IMR-90 (cell line): Measurements from ENCODE around the gene CASK. TPM values are rescaled to one million over a fixed set of nuclear protein-coding genes. Genes with fewer than 3 reads are reported as not detected.

ENCODE experiments used
- ATAC-seq: fragments of 200-7000 bp; cut with Tn5 transposase; 2 replicates; pipeline ENCODE4 v1.9.1; 2020; ENCODE audit warnings: low read depth, mild to moderate bottlenecking, moderate library complexity
- BruUV-seq: library from RNA; stranded (reverse); fragments of 400-500 nt; replicated peaks from 2 replicates; lab custom pipeline; 2021; lab: Mats Ljungman, UMichigan
- CTCF ChIA-PET: fragments of 300-600 bp; formaldehyde crosslinking; extraction: SDS; loops from one replicate; lab custom pipeline; 2021; ENCODE audit warnings: antibody characterized with exemption; lab: Yijun Ruan, JAX
- POLR2A ChIA-PET: fragments of 300-600 bp; sonication (Branson Sonifier 250); formaldehyde crosslinking; loops from one replicate; lab custom pipeline; 2022; ENCODE audit warnings: antibody characterized with exemption; ENCODE audit not compliant: unreplicated experiment; lab: Charles Lee
- DNase-seq: peaks from one replicate; pipeline ENCODE4 v3.0.0; 2013
- H2AFZ ChIP-seq: replicated peaks from 2 replicates; pipeline ENCODE3; 2013; ENCODE audit warnings: low read length, mild to moderate bottlenecking; ENCODE audit not compliant: poor library complexity
- H2AK5ac ChIP-seq: 2 replicates; pipeline ENCODE4 v1.6.1; 2013; ENCODE audit warnings: low read depth, low read length, inconsistent platforms
- H2AK9ac ChIP-seq: replicated peaks from 2 replicates; pipeline ENCODE3; 2013; ENCODE audit warnings: mild to moderate bottlenecking, low read depth, low read length, moderate library complexity; ENCODE audit not compliant: poor library complexity
- H2BK120ac ChIP-seq: 2 replicates; pipeline ENCODE4 v1.6.1; 2013; ENCODE audit warnings: low read depth, low read length, inconsistent platforms
- H2BK15ac ChIP-seq: 3 replicates; pipeline ENCODE4 v1.6.1; 2013; ENCODE audit warnings: low read depth, low read length, inconsistent platforms
- H2BK20ac ChIP-seq: 2 replicates; pipeline ENCODE4 v1.6.1; 2013; ENCODE audit warnings: low read depth, mild to moderate bottlenecking, inconsistent platforms, low read length, moderate library complexity
- H2BK5ac ChIP-seq: 2 replicates; pipeline ENCODE4 v1.6.1; 2013; ENCODE audit warnings: mild to moderate bottlenecking, low read depth, low read length, inconsistent platforms; ENCODE audit not compliant: poor library complexity, severe bottlenecking
- H3K14ac ChIP-seq: replicated peaks from 2 replicates; pipeline ENCODE4 v1.6.1; 2013; ENCODE audit warnings: low read depth, low read length, inconsistent platforms
- H3K18ac ChIP-seq: 2 replicates; pipeline ENCODE4 v1.6.1; 2013; ENCODE audit warnings: low read depth, low read length, control low read depth
- H3K23ac ChIP-seq: 2 replicates; pipeline ENCODE4 v1.6.1; 2013; ENCODE audit warnings: low read depth, low read length, inconsistent platforms
- H3K27ac ChIP-seq: 2 replicates; pipeline ENCODE4 v1.5.1; 2013; ENCODE audit warnings: mild to moderate bottlenecking, control low read depth, low read length; ENCODE audit not compliant: insufficient read depth
- H3K27me3 ChIP-seq: 2 replicates; pipeline ENCODE4 v1.6.1; 2013; ENCODE audit warnings: low read length; ENCODE audit not compliant: control insufficient read depth, insufficient read depth
- H3K36me3 ChIP-seq: 2 replicates; pipeline ENCODE4 v1.6.1; 2013; ENCODE audit warnings: low read length, mixed read lengths; ENCODE audit not compliant: control insufficient read depth, insufficient read depth
- H3K4ac ChIP-seq: 2 replicates; pipeline ENCODE4 v1.6.1; 2013; ENCODE audit warnings: low read depth, low read length, inconsistent platforms
- H3K4me1 ChIP-seq: 2 replicates; pipeline ENCODE4 v1.6.1; 2013; ENCODE audit warnings: low read length, mixed read lengths; ENCODE audit not compliant: control insufficient read depth, insufficient read depth
- H3K4me2 ChIP-seq: 2 replicates; pipeline ENCODE4 v1.6.1; 2013; ENCODE audit warnings: low read depth, mild to moderate bottlenecking, control low read depth, low read length, moderate library complexity
- H3K4me3 ChIP-seq: 2 replicates; pipeline ENCODE4 v1.5.1; 2013; ENCODE audit warnings: low read depth, mild to moderate bottlenecking, control low read depth, low read length, moderate library complexity; ENCODE audit not compliant: insufficient read depth
- H3K56ac ChIP-seq: 2 replicates; pipeline ENCODE4 v1.6.1; 2013; ENCODE audit warnings: low read length, inconsistent platforms; ENCODE audit not compliant: insufficient read depth; ENCODE audit errors: extremely low read depth
- H3K79me1 ChIP-seq, 2 experiments: 2 replicates each; pipeline ENCODE4 v1.6.1; 2013; ENCODE audit warnings: low read length in 2 of 2, inconsistent platforms in 1 of 2, low read depth in 1 of 2
- H3K9ac ChIP-seq: 2 replicates; pipeline ENCODE4 v1.6.1; 2013; ENCODE audit warnings: low read depth, low read length, control low read depth
- H3K9me1 ChIP-seq: 2 replicates; pipeline ENCODE4 v1.6.1; 2013; ENCODE audit warnings: low read length, inconsistent platforms; ENCODE audit not compliant: insufficient read depth
- H3K9me3 ChIP-seq: 2 replicates; pipeline ENCODE4 v1.6.1; 2013; ENCODE audit warnings: low read length; ENCODE audit not compliant: control insufficient read depth, insufficient read depth
- H4K20me1 ChIP-seq: 2 replicates; pipeline ENCODE4 v1.6.1; 2013; ENCODE audit warnings: low read length, inconsistent platforms; ENCODE audit not compliant: insufficient read depth
- H4K5ac ChIP-seq: 2 replicates; pipeline ENCODE4 v1.6.1; 2013; ENCODE audit warnings: mild to moderate bottlenecking, low read depth, low read length, control low read depth
- H4K8ac ChIP-seq, 2 experiments: 2 replicates each; pipeline ENCODE4 v1.6.1; 2013; ENCODE audit warnings: low read depth in 2 of 2, low read length in 2 of 2, control low read depth in 1 of 2, inconsistent platforms in 1 of 2
- H4K91ac ChIP-seq: 2 replicates; pipeline ENCODE4 v1.6.1; 2013; ENCODE audit warnings: low read depth, low read length, inconsistent platforms; ENCODE audit not compliant: insufficient read depth
- BHLHE40 ChIP-seq: fragments of 150-350 bp; IDR thresholded peaks from 2 replicates; pipeline ENCODE4 v1.6.1; 2016; ENCODE audit warnings: mild to moderate bottlenecking, low read depth, low read length
- CEBPB ChIP-seq: IDR thresholded peaks from 2 replicates; pipeline ENCODE4 v1.6.1; 2012; ENCODE audit warnings: low read depth, low read length, improper control_type of control experiment
- CTCF ChIP-seq: conservative IDR thresholded peaks from 2 replicates; pipeline ENCODE4 v1.5.1; 2012; ENCODE audit warnings: mild to moderate bottlenecking, low read depth, low read length, improper control_type of control experiment
- ELK1 ChIP-seq: fragments of 150-350 bp; IDR thresholded peaks from 2 replicates; pipeline ENCODE4 v1.6.1; 2016; ENCODE audit warnings: low read depth, mild to moderate bottlenecking, low read length, moderate library complexity, borderline replicate concordance
- FOS ChIP-seq: fragments of 150-350 bp; IDR thresholded peaks from 2 replicates; pipeline ENCODE4 v1.6.1; 2016; ENCODE audit warnings: low read depth, low read length
- MAZ ChIP-seq: IDR thresholded peaks from 2 replicates; pipeline ENCODE4 v1.6.1; 2012; ENCODE audit warnings: low read depth, mild to moderate bottlenecking, low read length, improper control_type of control experiment, moderate library complexity, borderline replicate concordance
- MXI1 ChIP-seq: IDR thresholded peaks from 2 replicates; pipeline ENCODE4 v1.6.1; 2012; ENCODE audit warnings: low read depth, mild to moderate bottlenecking, low read length, moderate library complexity, borderline replicate concordance
- NFE2L2 ChIP-seq: fragments of 150-350 bp; IDR thresholded peaks from 2 replicates; pipeline ENCODE4 v1.6.1; 2016; ENCODE audit warnings: low read depth, mild to moderate bottlenecking, low read length
- POLR2A ChIP-seq: IDR thresholded peaks from 2 replicates; pipeline ENCODE4 v1.6.1; 2012; ENCODE audit warnings: mild to moderate bottlenecking, low read depth, low read length
- RAD21 ChIP-seq: IDR thresholded peaks from 2 replicates; pipeline ENCODE4 v1.6.1; 2012; ENCODE audit warnings: low read length, improper control_type of control experiment
- RCOR1 ChIP-seq: IDR thresholded peaks from 2 replicates; pipeline ENCODE4 v1.6.1; 2012; ENCODE audit warnings: mild to moderate bottlenecking, low read length, improper control_type of control experiment; ENCODE audit not compliant: insufficient replicate concordance
- RFX5 ChIP-seq: IDR thresholded peaks from 2 replicates; pipeline ENCODE4 v1.8.0; 2012; ENCODE audit warnings: low read depth, mild to moderate bottlenecking, low read length, moderate library complexity
- SMC3 ChIP-seq: fragments of 150-350 bp; IDR thresholded peaks from 2 replicates; pipeline ENCODE4 v1.6.1; 2016; ENCODE audit warnings: low read depth, mild to moderate bottlenecking, antibody characterized with exemption, low read length, moderate library complexity
- USF2 ChIP-seq: fragments of 150-350 bp; IDR thresholded peaks from 2 replicates; pipeline ENCODE4 v1.6.1; 2017; ENCODE audit warnings: mild to moderate bottlenecking, antibody characterized with exemption, low read length, low read depth
- WGBS, 2 experiments: methylation state at CpG; one replicate each; pipeline versions ENCODE4 v1.1.5 to v1.1.7; 2013; ENCODE audit warnings: missing lambda C conversion rate in 2 of 2; ENCODE audit not compliant: insufficient read length in 1 of 2; ENCODE audit errors: extremely low coverage in 2 of 2; 5-methylcytosine and 5-hydroxymethylcytosine counted together
- dilution Hi-C: fragments of 300-500 bp; cut with HindIII; formaldehyde crosslinking; loops from one replicate; pipeline ENCODE4 v1.14.3; 2018; ENCODE audit warnings: low sequenced_read_pairs; ENCODE audit not compliant: unreplicated experiment
- in situ Hi-C: fragments of 300-500 bp; cut with MboI; formaldehyde crosslinking; loops from 3 replicates; pipeline ENCODE4 v1.14.3; 2019; ENCODE audit warnings: low sequenced_read_pairs, inconsistent platforms, mixed read lengths
- intact Hi-C: fragments of 100-400 bp; cut with micrococcal nuclease; formaldehyde crosslinking; loops from 2 replicates; pipeline ENCODE4 v1.10.0; 2022
- polyA plus RNA-seq, 3 experiments: library from polyadenylated mRNA; depleted of rRNA; stranded (reverse); fragments of >200 nt; gene quantifications; 2 replicates each; pipeline ENCODE4 v1.2.3, GENCODE V29; 2012; ENCODE audit warnings: low replicate concordance in 1 of 3
- total RNA-seq: library from RNA; depleted of rRNA; stranded (reverse); fragments of >200 nt; gene quantifications from 2 replicates; pipeline ENCODE4 v1.2.3, GENCODE V29; 2012

Gene CASK
- total and polyA plus RNA-seq, 2 of the 4 experiments (the other 2 are of a cell fraction): 9.4 to 17.7 TPM

- no peak for DNase-seq
- H3K9me3 ChIP-seq: no peaks in the 10 kb centered on the region
- H2AFZ ChIP-seq: no peak overlapping the region
- dilution Hi-C loops: no loop called here
- no peaks in the 10 kb centered on the region for H3K79me1 ChIP-seq
- ATAC-seq: no peak
- ChIA-PET POLR2A (no interaction called here), CTCF (interaction anchor here (0.6 kb wide), 1 partner anchor 1182 kb away, joined by 3 read pairs; no protein-coding TSS in a partner anchor)
- WGBS, 2 experiments: no CpG with 5 or more reads among the region's 2 CpGs
- no peak overlapping the region for H3K23ac ChIP-seq
- no peaks in the 10 kb centered on the region for H3K4me1 ChIP-seq
- no peak overlapping the region for H4K5ac ChIP-seq
- H2BK120ac ChIP-seq: no peak overlapping the region
- H3K14ac ChIP-seq: no peak overlapping the region
- no peak overlapping the region for H3K27ac ChIP-seq
- H2BK20ac ChIP-seq: no peak overlapping the region
- no peaks in the 10 kb centered on the region for H4K20me1 ChIP-seq
- intact Hi-C loops: no loop called here
- H3K9ac ChIP-seq: no peak overlapping the region
- H4K91ac ChIP-seq: no peak overlapping the region
- H2BK5ac ChIP-seq: no peak overlapping the region
- no peak overlapping the region for H3K4me3 ChIP-seq
- no peaks in the 10 kb centered on the region for H3K36me3 ChIP-seq
- no TSS peak for BruUV-seq
- H3K4ac ChIP-seq: no peak overlapping the region
- no peak overlapping the region for H3K4me2 ChIP-seq
- peaks cover 2% of the 10 kb centered on the region for H3K27me3 ChIP-seq
- no peak overlapping the region for H3K18ac ChIP-seq
- H4K8ac ChIP-seq: no peak overlapping the region
- H3K56ac ChIP-seq: no peak overlapping the region
- no peak overlapping the region for H2AK9ac ChIP-seq
- no peaks in the 10 kb centered on the region for H3K9me1 ChIP-seq
- TF ChIP-seq SMC3: no peak
- TF ChIP-seq FOS: no peak
- TF ChIP-seq RCOR1: no peak
- TF ChIP-seq USF2: no peak
- no peak for TF ChIP-seq RFX5
- no peak for TF ChIP-seq NFE2L2
- no peak for TF ChIP-seq ELK1
- TF ChIP-seq CTCF: no peak
- no peak for TF ChIP-seq MAZ
- no peak for TF ChIP-seq POLR2A
- TF ChIP-seq MXI1: no peak
- TF ChIP-seq RAD21: no peak
- no peak for TF ChIP-seq CEBPB
- TF ChIP-seq BHLHE40: no peak
- in situ Hi-C loops: no loop called here
- no peak overlapping the region for H2BK15ac ChIP-seq
- H2AK5ac ChIP-seq: no peak overlapping the region
Observed at GRCh38 chrX:41956027-41956426, 32.7 kb upstream of the CASK start.
